HEK293 (cell line): ENCODE results near the gene PARP6.
A peak's percentile ranks its signal among the peaks of the same experiment; 100 is the strongest.

ENCODE experiments used
- CTCF ChIA-PET: fragments of 350-600 bp; formaldehyde crosslinking; extraction: SDS; loops from one replicate; lab custom pipeline; 2021; ENCODE audit warnings: antibody characterized with exemption; lab: Yijun Ruan, JAX
- POLR2A ChIA-PET: fragments of 300-600 bp; formaldehyde crosslinking; extraction: SDS; loops from one replicate; lab custom pipeline; 2020; ENCODE audit warnings: antibody characterized with exemption, inconsistent platforms; lab: Yijun Ruan, JAX
- H3K27ac ChIP-seq: fragments of 200-500 bp; sonication (Bioruptor generic); 2 replicates; pipeline ENCODE4 v1.5.1; 2014; ENCODE audit warnings: low read depth, low read length, control low read depth, inconsistent platforms; ENCODE audit errors: extremely low read depth
- H3K36me3 ChIP-seq, 2 experiments: fragments of 200-500 bp in 1 of 2; sonication (Bioruptor generic) in 1 of 2; 1 replicate in 1 of 2; 2 replicates in 1 of 2; pipeline ENCODE4 v1.5.1; 2014 to 2017; ENCODE audit warnings: inconsistent platforms in 2 of 2, low read length in 2 of 2; ENCODE audit not compliant: control insufficient read depth in 2 of 2, insufficient read depth in 1 of 2
- H3K4me1 ChIP-seq: fragments of 200-500 bp; sonication (Bioruptor generic); 2 replicates; pipeline ENCODE4 v1.5.1; 2014; ENCODE audit warnings: mild to moderate bottlenecking, low read length, inconsistent platforms; ENCODE audit not compliant: control insufficient read depth, insufficient read depth
- H3K4me3 ChIP-seq: 2 replicates; pipeline ENCODE4 v1.5.1; 2011; ENCODE audit warnings: low read depth, mild to moderate bottlenecking, control low read depth, low read length, moderate library complexity
- H3K9me3 ChIP-seq: fragments of 200-500 bp; sonication (Bioruptor generic); 2 replicates; pipeline ENCODE4 v1.5.1; 2014; ENCODE audit warnings: low read depth, low read length, inconsistent platforms; ENCODE audit not compliant: control insufficient read depth, insufficient read depth
- KLF10 ChIP-seq: fragments of 450-650 bp; IDR thresholded peaks from 2 replicates; pipeline ENCODE4 v1.5.1; 2018; ENCODE audit warnings: missing biosample characterization, mild to moderate bottlenecking, missing genetic modification characterization
- ZNF335 ChIP-seq: fragments of 450-650 bp; formaldehyde crosslinking; conservative IDR thresholded peaks from 2 replicates; pipeline ENCODE4 v1.5.1; 2016; ENCODE audit warnings: missing biosample characterization, missing genetic modification characterization
- ZNF521 ChIP-seq: fragments of 450-650 bp; formaldehyde crosslinking; IDR thresholded peaks from 2 replicates; pipeline ENCODE4 v1.5.1; 2017; ENCODE audit warnings: missing biosample characterization, mild to moderate bottlenecking, missing genetic modification characterization

PARP6 gene

DNA sequence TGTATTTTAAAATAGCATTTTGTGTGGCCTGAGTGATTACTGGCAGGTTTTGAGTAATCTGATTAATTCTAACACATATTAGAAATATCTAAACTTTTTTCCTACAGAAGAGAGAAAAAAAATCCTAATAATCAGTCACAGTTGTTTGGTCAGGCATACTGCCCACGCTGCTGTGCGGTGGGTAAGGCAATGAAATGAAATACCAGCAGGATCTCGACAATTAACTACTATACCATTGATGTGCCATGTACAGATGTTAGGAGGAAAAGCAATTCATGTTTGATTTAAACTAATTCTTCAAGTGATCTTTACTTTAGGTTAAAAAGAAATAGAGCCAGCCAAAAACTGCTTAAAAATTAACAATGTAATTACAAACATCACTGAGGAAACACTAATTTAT lies 79.9 kb downstream of the PARP6 start:
- Histone ChIP-seq H3K9me3 (no peaks in the 10 kb centered on the region), H3K27ac (no peak overlapping the region), H3K4me1 (no peaks in the 10 kb centered on the region; the same call in 1 of the 2 replicates), H3K4me3 (no peak overlapping the region), H3K36me3 (no peaks in the 10 kb centered on the region)
- ChIA-PET POLR2A (no interaction called here), CTCF (interaction anchor here (0.6 kb wide), 1 partner anchor 81 kb away, joined by 3 read pairs; no protein-coding TSS in a partner anchor)
- TF ChIP-seq KLF10 (tag by site-specific recombination) (0 out of 2 replicates have a peak, but pooled peaks have one; percentile 32), ZNF335 (tag by site-specific recombination) (peak; percentile 11; the same call in 1 of the 2 replicates), ZNF521 (no peak)
